GM18498 (cell line): ENCODE data around the gene PTPA.

ENCODE experiments used
- ATAC-seq: cut with Tn5 transposase; IDR thresholded peaks from one replicate; pipeline ENCODE4 v1.9.1; 2021; ENCODE audit warnings: mild to moderate bottlenecking, moderate library complexity; ENCODE audit not compliant: unreplicated experiment

Gene PTPA

GRCh38 chr9:129136446-129137035 is 25.3 kb downstream of the PTPA start:
- no peak for ATAC-seq

- no peak for ATAC-seq
Measured at GRCh38 chr9:129137292-129138143, 26.3 kb downstream of the PTPA start.

- no peak for ATAC-seq
Measured at GRCh38 chr9:129138144-129138462, 26.9 kb downstream of the PTPA start.

GRCh38 chr9:129138476-129139232 is 27.4 kb downstream of the PTPA start:
- ATAC-seq, result no peak

GRCh38 chr9:129139233-129139992 is 28.2 kb downstream of the PTPA start:
- ATAC-seq, result peak; percentile 32

- peak; percentile 59 for ATAC-seq
Measured at GRCh38 chr9:129139993-129140396, 28.8 kb downstream of the PTPA start.

GRCh38 chr9:129140397-129141065 is 29.3 kb downstream of the PTPA start:
- ATAC-seq, result peak; percentile 18

- no peak for ATAC-seq
Measured at GRCh38 chr9:129141066-129142041, 30.1 kb downstream of the PTPA start.

- ATAC-seq, result no peak
Measured at GRCh38 chr9:129142138-129142935, 31.1 kb downstream of the PTPA start.

GRCh38 chr9:129143031-129143927 is 32.1 kb downstream of the PTPA start:
- no peak for ATAC-seq

GRCh38 chr9:129145316-129145715 is 34.1 kb downstream of the PTPA start:
- no peak for ATAC-seq

- ATAC-seq, result no peak
Measured at GRCh38 chr9:129145841-129146292, 34.7 kb downstream of the PTPA start.

- no peak for ATAC-seq
Measured at GRCh38 chr9:129146441-129146941, 35.3 kb downstream of the PTPA start.

GRCh38 chr9:129148463-129149204 is 37.4 kb downstream of the PTPA start:
- no peak for ATAC-seq

GRCh38 chr9:129149442-129149841 is 38.2 kb downstream of the PTPA start:
- no peak for ATAC-seq

GRCh38 chr9:129150122-129150521 is 38.9 kb downstream of the PTPA start:
- no peak for ATAC-seq
